Measurements from ENCODE around the gene SLC1A3.
A peak's percentile ranks its signal among the peaks of the same experiment; 100 is the strongest.
"Not testable (repeated sequence)": the region's sequence is repeated elsewhere in the genome, so short reads cannot be mapped to it uniquely, and the experiment has no call there.

SLC1A3 gene

DNA sequence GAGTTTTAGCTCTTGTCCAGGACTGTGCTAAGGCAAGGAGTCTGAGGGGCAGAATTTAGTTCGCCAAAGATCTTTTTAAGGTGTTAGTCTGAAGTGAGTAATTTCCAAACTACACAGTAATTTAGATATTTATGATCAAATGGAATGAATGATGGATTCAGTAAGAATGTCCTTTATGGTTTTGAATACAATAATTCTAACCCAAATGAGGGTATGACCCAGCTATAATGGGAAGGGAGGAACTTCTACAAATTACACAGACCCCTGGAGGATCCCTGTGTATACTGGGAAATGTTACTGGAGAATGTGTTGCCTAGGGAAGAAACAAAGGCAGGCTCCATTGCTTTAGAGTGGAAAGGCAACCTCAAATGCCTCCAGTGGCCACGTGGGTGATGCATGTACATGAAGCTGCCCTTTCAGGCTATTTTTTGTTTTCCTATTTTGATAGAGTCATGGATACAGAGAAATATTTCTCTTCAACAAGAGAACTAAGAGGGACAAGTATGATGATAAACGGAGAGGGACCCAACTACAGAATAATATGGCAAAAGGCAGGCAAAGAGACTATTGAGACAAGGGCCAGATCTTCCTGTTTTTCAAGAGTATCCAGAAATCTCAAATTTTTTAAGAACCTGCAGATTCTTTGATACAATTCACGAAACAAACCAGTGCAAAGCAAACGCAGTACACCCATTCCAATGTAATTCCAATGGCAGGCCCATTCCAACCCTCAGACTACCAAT lies 25.4 kb downstream of the SLC1A3 start:
- no peak for DNase-seq

DNA sequence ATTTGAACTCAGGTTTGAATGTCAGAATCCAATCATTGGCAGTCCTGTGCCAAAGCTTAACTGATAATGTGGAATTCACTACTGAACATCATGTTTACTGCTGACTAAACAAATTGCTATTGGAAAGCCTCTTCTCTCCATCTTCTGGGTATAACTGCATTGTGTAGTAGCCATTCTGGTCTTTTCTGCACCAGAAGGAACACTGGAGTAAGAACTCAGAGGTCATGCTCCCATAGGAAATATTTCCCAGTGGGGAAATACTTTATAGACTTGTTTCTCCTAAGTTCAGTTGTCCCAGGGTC lies 25.9 kb downstream of the SLC1A3 start:
- DNase-seq, result no peak

- DNase-seq, result no peak
Observed at GRCh38 chr5:36635721-36636390, 29.4 kb downstream of the SLC1A3 start.

- no peak for DNase-seq
Observed at GRCh38 chr5:36637101-36637500, 30.7 kb downstream of the SLC1A3 start.

DNA sequence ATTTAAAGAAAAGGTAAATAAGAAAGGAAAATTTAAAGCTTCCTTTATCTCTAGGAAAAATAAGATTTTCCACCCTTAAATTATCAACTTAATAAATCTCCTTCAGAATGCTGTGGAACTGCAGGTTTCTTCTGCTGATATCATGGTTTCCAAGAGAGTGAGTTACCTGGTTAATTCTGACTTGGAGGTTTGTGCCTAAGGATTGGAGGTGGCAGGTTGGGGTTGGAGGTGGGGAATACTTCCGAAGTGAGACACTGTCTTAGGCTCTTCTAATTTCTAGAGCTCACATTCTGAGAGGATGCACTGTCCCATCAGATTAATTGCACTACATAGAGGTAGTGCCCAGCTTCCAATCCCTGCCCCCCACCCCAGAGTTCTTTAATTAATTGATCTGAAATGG lies 31.1 kb downstream of the SLC1A3 start:
- DNase-seq, result no peak

DNA sequence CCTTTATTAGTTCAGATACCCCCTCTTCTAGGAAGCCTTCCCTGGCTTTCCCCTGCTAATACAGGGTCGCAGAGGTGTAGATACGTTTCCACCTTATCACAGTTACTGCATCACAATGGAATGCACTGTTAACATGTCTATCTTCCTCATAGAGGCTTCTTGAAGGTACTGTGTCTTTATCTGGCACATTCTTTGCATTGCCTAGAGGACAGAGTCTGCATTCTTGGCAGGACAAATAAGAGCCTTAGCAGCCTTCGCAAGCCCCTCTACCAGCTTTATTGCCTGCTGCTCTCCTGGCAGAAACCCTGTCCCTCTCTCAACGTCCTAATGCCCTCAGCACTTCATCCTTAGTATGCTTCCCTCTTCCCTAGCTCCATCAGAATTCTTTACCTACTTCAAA lies 31.6 kb downstream of the SLC1A3 start:
- DNase-seq, result no peak

DNA sequence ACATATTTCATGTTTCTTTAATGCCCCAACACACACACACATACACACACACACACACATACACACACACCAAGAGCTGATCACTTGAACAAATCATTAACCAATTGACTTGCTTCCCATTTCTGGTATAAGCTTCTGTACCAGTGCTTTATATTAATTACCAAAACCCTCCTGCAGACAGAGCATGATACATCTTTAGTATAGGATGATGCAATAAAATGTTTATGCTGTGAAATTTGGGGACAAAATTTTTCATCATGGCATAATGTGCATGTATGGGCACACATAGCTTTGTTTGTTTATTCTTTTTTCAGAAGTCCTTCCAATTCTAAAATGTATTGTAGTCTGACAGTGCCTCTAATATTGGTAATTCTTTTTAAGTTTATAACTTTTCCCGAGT lies 34.5 kb downstream of the SLC1A3 start:
- no peak for DNase-seq

DNA sequence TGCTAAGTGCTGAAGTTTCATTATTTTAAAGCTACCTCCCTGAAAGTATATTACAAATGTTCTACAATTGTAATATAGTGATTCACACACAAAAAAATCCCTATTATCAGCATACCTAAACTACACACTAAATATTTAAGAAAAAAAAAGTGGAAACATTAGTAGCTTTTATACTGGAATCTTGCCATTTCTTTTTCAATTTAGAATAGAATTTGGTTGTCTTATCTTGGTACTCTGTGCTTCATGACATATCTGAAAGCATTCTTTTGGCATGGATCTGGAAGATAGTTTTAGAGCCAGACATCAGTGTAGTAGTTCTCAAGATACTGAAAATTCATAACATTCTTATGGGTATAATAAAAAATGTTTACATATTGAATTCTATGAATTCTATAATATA lies 35.0 kb downstream of the SLC1A3 start:
- no peak for DNase-seq

GRCh38 chr5:36642089-36642488 lies 35.7 kb downstream of the SLC1A3 start:
- DNase-seq, result no peak

DNA sequence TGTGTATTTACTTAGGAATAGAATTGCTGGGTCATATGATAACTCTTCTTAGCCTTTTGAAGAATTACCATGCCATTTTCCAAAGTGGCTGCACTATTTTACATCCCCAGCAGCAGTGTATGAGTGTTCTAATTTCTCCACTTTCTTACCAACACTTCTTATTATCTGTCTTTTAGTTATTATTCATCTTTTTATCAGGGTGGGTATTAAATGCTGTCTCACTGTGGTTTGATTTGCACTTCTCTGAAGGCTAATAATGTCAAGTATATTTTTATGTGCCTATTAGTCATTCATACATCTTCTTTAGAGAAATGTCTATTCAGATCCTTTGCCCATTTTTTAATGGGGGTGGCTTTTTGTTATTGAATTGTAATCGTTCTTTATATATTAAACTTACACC lies 36.8 kb downstream of the SLC1A3 start:
- DNase-seq, result no peak

- not testable (repeated sequence) for DNase-seq
Observed at GRCh38 chr5:36643841-36644240, 37.4 kb downstream of the SLC1A3 start.

- no peak for DNase-seq
Observed at GRCh38 chr5:36644727-36645126, 38.3 kb downstream of the SLC1A3 start.

GRCh38 chr5:36646100-36646499 lies 39.7 kb downstream of the SLC1A3 start:
- no peak for DNase-seq

DNA sequence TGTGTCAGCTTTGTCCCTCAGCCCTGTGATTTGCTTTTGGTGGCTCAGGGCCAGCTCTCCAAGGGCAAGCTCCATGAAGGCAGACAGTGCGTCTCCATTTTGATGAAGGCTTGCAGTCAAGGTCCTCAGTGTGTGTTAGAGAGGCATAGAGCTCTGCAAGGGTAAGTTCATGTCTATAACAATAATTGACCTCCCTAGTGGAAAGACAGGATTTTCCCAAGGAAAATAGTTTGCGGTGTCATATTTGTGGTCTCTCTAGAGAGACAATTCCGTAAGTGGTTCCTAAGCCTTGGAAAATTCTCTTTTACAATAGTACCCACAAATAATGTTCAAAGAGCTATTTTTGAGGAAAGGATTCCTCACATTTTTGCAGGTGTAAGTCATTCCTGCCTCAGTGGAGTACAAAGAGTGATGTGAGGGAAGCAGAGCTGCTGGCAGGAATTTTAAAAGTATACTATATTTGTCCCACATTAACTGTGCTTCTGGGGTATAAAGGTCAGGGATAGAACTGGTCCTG lies 40.2 kb downstream of the SLC1A3 start:
- DNase-seq, result no peak

DNA sequence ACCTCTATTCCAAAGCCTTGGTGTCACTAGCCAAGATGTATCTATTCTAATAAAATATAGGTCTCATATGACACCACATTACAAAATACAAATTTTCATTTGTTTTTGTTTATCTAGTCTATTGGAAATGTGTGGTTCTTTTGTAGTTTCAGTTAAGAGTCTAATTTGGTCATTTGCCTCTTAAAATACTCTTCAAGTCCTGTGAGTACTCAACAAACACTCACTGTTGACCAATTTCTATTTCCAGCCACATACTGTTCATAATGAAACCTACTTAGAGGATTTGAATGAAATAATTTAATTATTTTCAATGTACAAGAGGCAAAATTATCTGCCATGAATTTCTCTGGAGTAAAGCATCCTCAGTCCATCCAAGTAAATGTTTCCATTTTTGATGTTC lies 40.6 kb downstream of the SLC1A3 start:
- no peak for DNase-seq

DNA sequence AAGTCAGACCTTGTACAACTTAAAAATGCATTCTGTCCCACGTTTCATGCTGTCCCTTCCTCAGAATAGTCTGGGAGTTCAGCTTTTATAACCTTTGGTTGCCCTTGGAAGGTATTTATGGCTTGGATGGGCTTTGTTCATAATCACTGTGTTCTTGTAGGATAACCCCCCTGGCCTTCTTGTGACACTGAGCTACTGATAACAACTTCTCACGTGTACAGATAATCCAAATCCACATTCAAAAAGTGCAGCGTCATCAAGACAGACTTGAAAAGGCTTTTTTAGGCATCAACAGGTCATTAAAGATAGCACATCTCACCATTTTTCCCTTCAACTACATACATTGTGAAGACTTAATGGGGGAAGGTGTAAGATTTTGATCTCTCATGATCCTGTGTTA lies 42.0 kb downstream of the SLC1A3 start:
- no peak for DNase-seq

GRCh38 chr5:36651761-36652685 lies 45.6 kb downstream of the SLC1A3 start:
- DNase-seq, result no peak

DNA sequence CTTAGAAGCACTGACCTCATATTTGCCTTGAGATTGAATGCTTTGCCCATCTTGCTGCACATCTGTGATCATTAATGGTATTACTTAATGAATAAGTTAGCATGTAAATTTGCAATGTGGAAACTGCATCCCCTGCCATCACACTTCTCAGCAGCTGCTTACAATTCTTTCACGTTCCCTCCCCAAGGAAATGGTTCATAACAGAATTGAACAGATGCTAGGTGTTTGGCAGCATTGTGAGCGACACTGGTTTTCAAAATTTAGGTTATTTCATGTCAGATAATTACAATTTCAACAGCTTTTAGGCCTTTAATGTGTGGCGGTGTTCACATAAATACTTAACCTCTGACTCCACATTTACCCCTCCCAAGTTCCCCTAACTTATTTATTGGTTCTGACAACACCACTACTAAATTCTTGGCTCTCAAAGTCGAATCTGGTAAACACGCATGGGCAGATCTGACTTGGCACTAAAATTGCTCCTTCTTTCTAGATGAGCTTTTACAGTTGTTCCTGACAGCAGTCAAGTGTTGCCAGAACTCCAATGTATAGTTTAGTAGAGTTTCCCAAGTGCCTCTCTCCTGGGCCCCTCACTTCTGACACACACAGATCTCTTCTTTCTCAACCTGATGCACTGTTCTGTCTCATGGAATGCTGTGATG lies 46.8 kb downstream of the SLC1A3 start:
- DNase-seq, result no peak

- no peak for DNase-seq
Observed at GRCh38 chr5:36654564-36654963, 48.2 kb downstream of the SLC1A3 start.

DNA sequence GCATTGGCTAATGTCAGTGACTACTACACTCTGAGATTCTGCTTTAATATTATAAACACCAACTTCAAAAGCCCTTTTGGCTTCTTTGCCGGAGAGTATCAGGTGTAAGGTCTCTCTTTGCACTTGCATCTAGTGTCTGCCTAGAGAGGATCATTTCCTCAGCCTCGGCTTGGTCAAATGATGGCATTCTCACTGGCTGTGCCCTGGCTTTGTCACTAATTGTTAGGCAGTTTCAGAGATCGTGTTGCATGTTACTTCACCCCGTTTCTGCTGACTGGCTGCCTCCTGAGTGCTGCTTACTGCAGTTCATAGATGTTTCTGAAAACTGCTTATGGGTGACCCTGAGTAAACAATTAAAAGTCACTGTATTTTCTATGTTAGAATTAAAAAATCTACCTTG lies 48.8 kb downstream of the SLC1A3 start:
- DNase-seq, result peak; percentile 83 to 87

DNA sequence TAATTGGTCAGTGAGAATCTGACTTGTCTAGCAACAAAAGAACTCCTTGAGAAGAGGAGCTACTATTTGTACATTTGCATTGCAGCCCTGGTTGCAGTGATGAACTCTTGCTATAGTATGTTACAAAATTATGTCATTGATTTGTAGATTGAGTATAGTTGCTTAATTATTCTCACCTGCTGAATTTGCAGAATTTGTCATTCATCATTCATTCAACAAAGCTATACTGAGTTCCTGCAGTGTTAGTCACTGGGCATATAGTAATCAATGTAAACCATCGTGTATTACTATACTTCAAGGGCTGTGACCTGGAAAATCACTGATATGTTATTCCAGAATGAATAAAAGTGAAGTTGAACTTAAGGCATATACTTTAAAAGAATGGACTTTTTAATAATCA lies 50.1 kb downstream of the SLC1A3 start:
- DNase-seq, result peak; percentile 19 to 24

GRCh38 chr5:36657563-36657995 lies 51.2 kb downstream of the SLC1A3 start:
- DNase-seq, result peak; percentile 98 to 100

All from inflammatory macrophage (primary cell).